GM18870 (cell line): ENCODE data around the gene PRKCZ.
"Not testable (repeated sequence)": the region's sequence is repeated elsewhere in the genome, so short reads cannot be mapped to it uniquely, and the experiment has no call there.

Source experiments
- ATAC-seq: cut with Tn5 transposase; IDR thresholded peaks from one replicate; pipeline ENCODE4 v1.9.1; 2021; ENCODE audit warnings: moderate library complexity; ENCODE audit not compliant: unreplicated experiment

The PRKCZ gene

DNA sequence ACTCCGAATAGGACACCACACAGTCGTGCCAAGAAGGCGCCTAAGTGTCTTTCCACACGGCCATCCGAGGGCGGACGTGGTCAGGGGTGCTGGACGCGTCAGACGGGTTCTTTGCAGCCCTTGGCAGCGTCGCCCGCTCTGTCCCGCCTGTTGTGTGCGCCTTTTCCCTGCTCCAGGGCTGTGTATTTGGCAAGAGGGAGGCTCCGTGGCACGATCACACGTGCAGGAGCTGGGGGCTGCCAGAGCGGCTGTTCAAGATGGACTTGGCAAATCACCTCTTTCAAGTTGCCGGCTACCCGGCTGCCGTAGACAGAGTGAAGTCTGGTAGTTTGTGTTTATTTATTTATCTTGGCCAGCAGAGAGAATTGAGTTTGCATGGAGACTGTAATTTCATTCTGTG is 31.9 kb downstream of the PRKCZ start:
- no peak for ATAC-seq

DNA sequence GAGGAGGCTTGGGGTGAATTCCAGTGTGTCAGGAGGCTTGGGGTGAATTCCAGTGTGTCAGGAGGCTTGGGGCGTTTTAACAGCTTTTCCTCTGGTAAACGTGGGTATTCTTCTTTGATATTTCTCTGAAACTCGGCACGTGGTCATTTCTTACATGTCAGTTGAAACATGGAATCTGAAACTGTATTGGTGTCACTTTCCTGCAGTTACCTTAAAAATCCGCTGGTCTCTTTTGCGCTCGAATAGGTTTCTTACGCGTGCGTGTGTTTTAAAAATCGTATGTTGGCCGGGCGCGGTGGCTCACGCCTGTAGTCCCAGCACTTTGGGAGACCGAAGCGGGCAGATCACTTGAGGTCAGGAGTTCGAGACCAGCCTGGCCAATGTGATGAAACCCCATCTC is 33.5 kb downstream of the PRKCZ start:
- ATAC-seq: no peak

DNA sequence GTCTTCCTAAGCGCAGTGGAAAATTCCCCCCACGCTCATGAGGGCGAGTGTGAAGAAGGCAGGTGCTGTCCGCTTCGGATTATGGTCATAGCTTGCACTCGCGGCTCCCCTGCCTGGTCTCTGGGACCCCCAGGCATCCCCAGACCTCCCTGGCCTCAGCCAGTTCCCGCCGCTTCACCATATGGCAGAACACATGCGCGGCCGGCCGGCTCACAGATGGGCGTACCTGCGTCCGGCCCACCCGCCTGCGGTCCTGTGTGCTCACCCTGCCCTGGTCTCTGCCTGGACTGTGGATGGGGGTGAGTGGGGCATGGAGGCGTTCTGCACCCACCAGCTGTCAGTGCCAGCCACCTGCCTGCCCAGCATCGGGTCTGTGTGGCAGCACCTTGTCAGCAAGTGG is 34.1 kb downstream of the PRKCZ start:
- ATAC-seq: no peak

DNA sequence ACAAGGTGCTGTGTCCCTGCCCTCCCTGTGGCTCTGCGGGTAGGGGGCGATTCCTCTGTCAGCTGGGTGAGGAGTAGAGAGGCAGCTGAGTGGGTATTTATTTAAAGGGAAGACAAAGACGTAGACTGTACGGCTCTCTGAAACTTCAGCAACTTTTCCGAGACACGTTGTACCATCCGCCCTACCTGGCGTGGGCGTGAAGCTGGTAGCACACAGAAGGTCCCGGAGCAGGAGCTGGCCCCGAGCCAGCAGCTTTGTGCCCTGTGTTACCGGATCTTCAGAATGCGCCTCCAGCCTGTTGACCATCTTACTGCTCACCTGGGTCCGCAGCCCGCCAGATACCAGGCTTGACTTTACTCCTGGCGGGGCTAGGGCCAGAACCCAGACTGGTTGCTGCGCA is 34.9 kb downstream of the PRKCZ start:
- ATAC-seq: no peak

DNA sequence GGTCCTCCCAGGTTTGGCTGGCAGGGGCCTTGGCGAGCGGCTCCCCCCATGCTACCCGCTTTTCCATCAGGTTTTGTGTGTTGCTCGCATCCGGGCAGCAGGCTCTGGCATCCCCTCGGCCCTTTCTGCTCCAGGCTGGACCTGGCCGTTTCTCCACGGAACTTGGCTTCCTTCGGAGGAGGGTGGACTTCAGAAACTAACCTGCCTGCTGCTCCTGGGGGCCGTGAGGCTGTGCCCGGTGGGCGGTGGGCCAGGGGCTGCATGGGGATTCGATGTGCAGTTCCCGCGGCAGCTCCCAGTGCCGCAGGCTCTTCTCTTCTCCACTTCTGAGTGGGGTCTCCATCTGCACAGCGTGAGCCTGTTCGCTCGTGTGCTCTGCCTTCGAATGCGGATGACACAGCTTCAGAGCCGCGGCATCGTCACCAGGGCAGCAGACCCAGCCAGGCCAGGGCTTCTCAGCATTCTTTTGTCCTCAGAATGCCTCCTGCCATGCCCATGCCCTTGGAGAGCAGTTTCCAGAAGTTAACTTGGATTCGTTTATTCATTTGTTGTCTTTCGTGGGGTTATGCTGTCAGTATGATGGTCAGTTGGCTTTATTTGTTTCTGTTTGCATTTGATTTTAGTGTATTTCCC is 36.4 kb downstream of the PRKCZ start:
- no peak for ATAC-seq

DNA sequence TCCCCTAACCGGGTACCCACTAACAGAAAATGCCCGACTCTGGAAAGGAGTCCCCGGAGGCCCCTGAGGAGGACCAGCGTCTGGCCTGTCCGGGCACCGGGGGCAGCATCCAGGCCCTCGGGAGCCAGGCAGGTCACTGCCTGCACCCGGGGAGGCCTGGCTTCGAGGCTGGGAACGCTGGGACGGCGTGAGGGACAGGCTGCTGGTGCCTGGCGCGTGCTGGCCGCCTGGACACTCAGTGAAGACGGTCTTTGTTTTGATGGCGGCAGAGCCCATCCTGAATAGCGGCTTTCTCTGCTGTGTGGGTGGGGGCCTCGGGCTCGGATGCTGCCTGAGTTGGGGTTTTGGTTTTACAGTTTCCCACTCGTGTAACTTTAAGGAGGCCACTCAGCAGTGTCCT is 37.6 kb downstream of the PRKCZ start:
- no peak for ATAC-seq

DNA sequence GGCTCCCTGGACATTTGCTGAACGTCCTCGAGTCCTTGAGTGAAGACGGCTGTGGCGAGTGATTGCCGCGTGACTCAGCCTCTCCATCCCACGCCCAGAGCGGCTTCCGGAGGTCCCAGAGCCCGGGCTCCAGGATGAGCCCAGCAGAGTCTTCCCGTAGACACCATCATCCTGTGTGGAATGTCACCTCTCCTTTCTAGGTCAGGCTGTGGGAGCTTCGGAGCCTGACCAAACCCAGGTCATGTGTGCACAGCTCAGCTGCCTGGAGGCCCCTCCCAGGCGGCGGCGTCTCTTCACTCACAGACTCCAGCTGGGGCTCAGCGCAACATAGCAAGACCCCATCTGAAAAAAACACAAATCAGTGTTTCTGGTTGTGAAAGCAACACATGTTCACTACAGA is 38.2 kb downstream of the PRKCZ start:
- no peak for ATAC-seq

DNA sequence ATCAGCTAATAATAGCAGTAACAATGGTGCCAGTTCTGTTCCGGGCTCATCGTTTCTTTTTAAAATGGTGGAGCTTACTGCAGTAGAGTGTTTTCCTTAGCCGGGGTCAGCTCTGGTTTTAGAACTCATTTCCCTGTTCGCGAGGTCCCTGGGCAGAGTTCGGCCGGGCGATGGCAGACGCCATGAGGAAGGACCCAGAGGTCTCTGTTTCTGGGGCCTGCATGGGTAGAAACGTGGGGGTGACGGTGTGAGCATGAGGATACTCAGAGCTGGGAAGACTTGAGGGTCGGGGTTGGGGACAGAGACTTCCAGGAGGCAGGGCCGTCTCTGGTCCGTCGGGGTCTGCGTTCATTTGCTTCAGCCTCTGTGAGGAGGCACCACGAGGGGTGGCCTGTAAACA is 38.8 kb downstream of the PRKCZ start:
- ATAC-seq: no peak

DNA sequence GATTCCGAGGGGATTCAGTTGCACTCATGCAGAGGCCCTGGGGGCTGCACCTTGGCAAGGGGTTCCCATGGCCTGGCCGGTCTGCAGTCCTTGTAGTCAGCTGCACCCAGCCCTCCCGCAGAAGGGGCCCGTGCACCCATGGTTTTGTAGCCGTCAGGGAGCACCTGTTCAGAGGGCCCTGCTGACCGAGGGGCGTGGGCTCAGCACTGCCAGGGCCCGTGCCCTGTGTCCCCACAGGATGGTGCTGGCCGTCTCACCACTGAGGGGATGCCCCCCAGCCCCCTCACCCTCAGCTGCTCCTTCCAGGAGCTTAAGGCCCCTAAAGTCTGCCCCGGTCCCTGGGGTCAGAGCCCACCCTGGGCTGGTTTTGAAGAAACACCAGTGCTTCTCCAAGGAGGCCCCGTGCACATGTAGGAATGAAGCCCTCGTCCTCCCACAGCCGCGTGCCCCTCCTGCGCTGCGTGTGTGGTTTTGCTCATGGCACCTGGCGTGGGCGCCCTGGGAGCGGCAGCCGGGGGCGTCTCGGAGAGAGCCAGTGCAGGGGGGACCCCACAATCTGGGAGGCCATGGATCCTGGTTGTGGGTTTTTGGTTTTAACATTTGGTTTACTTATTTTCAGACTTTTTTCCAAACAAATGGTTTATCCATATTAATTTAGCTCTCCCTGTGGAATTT is 40.1 kb downstream of the PRKCZ start:
- no peak for ATAC-seq

DNA sequence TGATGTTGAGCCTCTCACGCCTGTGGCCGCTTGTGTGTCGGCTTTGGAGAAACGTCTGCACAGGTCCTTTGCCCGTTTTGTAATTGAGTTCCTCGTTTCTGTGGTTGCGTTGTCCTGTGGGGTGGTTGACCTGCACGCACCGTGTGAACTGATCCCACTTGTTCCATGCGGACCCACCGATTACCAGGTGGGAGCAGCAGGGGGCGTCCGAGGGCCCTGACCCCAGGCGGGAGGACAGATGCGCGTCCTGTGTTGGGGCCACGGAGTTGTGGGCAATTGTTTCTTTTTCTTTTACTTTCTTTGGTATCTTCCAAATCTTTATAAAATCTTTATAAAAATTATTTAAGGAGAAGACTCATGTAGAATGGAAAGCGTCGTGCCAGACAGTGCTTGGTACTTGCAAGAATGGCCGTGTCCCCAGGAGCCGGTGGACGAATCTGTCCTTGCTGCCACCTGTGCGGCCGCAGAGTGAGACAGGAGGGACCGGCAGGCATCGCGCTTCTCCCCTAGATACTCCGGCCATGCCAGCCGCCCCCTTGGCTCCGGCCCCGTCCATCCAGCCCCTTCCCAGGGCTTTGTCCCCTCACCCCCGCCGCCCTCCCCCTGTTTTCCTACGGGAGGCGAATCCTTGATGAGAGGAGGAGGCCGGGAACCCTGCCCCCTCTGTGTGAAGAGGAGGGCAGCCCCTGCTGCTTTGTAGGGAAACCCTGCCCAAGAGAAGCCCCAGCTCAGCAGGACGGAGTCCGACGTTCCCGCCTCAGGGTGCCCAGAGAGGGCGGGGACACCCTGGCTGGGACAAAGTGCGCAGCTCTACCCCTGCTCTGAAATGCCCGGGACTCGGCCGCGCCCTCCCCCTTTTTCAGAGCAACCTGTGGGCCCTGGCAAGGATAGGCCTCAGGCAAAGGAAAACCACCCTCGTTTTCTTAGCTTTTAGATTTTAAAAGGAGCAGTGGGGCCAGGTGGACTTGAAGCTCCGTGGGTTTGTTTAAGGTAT is 41.7 kb downstream of the PRKCZ start:
- no peak for ATAC-seq

DNA sequence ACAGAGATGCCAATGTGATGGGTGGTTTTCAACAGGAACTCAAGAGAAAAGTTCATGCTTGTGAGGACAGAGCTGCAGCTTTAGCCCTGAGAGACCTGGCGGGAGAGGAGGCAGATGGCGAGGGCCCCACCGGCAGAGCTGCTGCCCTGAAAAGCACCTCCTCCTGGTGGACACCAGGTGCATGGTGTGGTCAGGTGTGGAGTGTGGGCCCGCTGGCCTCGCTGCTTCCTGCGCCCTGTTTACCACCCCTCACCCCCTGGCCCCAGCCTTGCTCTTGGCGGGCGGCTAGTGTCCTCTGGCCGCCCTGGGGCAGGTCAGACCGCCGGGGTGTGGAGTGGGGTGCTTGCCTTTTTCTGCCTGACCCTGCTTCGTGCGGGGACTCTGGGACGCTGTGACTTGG is 42.8 kb downstream of the PRKCZ start:
- no peak for ATAC-seq

DNA sequence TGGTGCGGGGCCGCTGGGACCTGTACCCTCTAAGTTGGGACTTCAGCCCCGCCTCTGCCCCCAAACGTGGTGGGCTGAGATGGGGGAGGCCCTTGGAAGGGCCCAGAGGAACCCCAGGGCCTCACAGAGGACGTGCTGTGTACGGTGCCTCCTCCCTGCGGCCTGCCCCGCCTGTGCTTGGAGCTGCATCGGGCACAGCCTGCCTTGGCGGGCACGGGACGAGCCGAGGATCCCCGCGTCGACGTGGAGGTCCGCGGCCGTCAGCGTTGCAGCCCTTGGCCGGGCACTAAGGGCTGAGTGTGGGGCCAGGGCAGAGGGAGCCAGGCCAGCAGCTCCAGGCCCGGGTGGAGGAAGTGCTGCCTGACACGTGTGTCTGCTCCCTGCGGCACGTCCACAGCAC is 43.4 kb downstream of the PRKCZ start:
- ATAC-seq: no peak

DNA sequence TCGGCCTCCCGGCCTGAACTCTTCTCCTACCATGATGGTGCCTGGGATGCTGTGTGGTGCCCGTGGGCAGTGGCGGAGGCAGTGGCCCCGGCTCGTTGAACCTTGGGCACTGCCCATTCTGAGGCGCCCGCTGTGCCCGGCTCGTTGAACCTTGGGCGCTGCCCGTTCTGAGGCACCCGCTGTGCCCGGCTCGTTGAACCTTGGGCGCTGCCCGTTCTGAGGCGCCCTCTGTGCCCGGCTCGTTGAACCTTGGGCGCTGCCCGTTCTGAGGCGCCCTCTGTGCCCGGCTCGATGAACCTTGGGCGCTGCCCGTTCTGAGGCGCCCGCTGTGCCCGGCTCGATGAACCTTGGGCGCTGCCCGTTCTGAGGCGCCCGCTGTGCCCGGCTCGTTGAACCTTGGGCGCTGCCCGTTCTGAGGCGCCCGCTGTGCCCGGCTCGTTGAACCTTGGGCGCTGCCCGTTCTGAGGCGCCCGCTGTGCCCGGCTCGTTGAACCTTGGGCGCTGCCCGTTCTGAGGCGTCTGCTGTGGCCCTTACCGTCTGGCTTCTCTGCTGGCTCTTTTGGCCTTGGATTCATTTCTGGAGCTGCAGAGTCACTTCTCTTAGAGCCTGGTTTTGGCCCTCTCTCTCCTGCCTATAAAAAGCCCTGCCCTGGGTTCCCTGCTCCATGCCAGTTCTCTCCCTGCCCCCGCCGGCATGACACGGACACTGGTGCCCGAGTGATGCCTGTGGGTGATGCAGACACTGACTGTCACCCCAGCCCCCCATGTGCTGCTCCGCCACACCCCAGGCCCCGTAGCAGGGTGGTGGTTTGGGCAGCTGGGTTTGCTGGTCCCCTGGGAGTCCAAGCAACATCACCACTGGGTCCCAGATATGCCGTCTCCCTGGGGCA is 44.3 kb downstream of the PRKCZ start:
- not testable (repeated sequence) for ATAC-seq

DNA sequence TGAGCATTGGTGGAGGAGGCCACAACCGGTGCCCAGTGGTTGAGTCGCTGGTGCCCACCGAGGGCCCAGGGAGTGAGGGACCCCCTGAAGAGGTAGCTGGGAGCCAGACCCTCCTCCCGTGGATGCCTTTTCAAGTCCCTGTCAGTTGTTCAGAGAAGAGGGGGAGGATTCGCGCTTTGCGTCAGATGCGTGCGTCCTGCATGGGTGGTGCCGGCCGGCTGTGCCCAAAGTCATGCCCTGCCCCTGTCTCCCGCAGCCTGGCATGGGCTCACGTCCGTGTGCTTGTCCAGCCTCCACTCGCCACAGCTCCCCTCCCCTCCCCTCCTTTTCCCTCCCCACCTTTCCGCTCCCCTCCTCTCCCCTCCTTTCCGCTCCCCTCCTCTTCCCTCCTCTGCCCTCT is 45.2 kb downstream of the PRKCZ start:
- ATAC-seq: no peak

DNA sequence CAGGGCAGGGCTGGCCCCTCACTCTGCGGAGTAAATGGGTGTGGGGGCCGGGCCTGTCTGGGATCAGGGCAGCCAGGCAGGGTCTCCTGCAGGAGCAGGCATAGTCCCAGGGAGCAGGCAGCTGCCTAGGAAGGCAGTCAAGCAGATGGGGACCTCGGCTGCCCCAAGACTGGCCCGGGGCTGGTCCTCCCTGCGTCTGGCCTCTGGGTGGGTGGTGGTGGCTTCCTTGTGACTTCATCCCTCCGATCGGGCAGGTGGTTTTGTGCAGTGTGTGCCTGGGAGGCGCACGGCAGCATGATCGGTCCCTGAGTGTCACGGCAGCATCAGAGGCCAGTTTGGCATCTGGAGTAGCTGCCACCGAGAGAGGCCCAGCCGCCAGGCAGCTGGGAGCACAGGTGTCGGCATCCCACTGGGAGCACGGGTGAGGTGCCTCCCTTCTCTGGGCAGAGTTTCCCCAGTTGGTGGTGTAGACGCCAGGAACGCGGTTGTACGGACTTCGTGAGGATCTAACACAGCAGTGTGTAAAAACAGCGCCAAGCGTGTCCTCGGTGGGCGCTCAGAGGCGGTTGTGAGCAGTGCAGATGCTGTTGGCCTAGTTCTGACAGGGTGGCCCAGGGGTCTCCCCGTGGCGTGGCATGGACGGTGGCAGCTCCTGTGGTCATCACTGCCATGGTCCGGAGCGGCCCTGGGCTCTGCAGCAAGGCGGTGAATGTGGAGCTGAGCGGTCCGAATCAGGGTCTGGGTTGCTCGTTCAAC is 45.9 kb downstream of the PRKCZ start:
- no peak for ATAC-seq

DNA sequence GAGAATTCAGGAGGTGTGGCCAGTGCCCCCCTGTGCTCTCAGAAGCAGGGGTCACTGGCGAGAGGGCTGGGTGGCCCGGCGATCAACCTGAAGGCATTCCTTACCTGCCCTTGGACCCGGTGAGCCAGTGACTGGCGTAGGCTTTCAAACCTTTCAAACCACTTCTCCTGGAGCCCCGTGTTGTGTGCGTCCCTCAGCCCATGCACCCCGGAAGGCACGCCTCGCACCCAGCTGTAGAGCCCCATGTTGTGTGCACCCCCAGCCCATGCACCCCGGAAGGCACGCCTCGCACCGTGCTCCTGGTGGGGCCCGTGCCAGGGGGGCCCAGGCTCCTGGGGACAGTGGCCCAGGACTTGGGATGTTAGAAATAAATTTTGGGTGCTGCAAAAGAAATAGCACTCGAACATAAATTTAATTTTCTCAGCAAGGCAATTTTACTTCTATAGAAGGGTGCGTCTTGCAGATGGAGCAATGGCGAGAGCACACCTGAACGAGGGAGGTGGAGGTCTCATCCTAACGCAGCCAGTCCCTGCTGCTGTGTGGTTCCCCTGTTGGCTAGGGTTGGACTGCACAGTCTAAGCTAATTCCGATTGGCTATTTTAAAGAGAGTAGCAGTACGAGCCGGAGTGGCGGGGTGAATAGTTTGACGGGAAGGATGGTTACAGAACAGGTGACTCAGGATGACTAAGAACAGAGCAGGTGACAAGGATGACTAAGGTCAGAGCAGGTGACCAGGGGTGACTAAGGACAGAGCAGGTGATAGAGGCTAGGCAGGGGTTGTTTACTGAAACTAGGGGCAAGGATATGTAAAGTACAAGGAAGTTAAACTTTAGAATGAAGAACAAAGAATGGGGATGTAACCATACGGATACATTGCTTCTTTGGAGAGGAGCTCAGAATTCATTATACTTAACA is 47.4 kb downstream of the PRKCZ start:
- ATAC-seq: no peak

DNA sequence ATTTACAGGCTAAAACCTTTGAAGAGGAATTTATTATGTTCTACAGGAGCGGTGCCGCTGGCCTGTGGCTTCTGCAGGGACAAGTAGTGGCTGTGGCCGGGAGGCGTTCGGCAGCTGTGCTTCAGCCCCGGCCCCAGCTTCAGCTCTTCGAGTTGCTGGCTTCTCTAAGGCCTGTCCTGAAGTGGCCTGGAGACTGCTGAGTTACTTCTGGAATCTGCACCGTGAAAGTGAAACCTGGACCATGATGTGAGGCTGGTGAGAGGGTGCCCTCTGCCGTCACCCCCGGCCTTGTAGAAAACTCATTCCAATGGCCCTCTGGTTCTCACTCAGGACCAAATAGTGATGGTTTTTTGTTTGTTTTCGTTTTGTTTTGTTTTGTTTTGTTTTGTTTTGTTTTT is 48.1 kb downstream of the PRKCZ start:
- no peak for ATAC-seq

DNA sequence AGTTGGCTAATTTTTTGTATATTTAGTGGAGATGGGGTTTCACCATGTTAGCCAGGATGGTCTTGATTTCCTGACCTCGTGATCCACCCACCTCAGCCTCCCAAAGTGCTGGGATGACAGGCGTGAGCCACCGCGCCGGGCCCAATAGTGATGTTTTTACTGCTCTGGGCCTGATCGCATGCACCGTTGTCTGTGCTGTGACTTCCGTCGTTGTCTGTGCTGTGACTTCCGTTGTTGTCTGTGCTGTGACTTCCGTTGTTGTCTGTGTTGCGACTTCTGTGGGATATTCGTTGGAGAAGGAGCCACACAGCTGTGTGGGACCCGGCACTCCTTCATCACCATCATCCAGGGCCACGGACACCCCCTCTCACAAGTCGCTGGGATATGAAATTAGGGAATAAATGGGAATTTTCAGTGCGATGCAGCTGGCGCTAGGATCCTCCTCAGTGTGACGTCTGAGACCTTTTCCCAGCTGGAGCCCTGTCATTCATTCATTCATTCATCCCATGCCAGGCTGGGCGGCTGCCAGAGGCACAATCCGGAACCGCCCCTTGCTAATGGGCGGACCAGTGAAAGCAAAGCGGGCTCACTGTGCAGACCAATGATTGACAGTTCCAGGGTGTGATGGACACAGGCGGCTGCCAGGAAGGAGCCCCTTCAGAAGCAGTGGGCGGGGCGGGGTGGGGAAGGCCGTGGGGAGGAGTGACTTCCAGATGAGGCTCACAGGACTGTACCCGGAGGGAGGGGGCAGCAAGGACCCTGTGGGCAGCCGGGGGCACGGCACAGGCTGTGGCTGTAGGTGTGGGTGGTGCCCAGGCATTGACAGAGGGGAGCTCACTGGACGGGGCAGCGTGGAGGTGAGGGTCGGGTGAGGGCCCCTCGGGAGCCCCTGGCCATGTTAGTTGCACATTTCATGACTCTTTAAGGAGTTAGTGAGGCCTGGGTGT is 48.9 kb downstream of the PRKCZ start:
- no peak for ATAC-seq
